ENCODE data around the gene KCND3.

Gene KCND3

GRCh38 chr1:111977378-111977777 is 12.1 kb downstream of the KCND3 start:
- no peak overlapping the region for H3K27ac ChIP-seq (ENCODE audit: extremely low read depth, low read depth, low read length)
- H3K4me3 ChIP-seq (ENCODE audit: low read depth, low read length), result no peak overlapping the region
- peaks cover 5% of the 10 kb centered on the region for H3K4me1 ChIP-seq (ENCODE audit: control insufficient read depth, insufficient read depth, low read length)
- no peaks in the 10 kb centered on the region for H3K9me3 ChIP-seq (ENCODE audit: control insufficient read depth, insufficient read depth, low read depth, low read length)
- ChIA-PET POLR2A (no interaction called here), CTCF (no interaction called here)
- no peaks in the 10 kb centered on the region for H3K36me3 ChIP-seq (ENCODE audit: control insufficient read depth in 2 of 2, insufficient read depth in 1 of 2, low read length in 2 of 2)
- TF ChIP-seq ZNF18 (tag by site-specific recombination; IDR thresholded peaks at IDR 0.05) (no peak), KLF17 (tag by site-specific recombination; IDR thresholded peaks at IDR 0.05) (no peak), ZNF624 (tag by site-specific recombination; IDR thresholded peaks at IDR 0.05) (no peak), ZNF670 (tag by site-specific recombination; IDR thresholded peaks at IDR 0.05; ENCODE audit: low read depth) (no peak), ZNF768 (tag by site-specific recombination; IDR thresholded peaks at IDR 0.05) (no peak), KLF7 (tag by site-specific recombination; IDR thresholded peaks at IDR 0.05; ENCODE audit: borderline replicate concordance) (no peak), ZNF529 (tag by site-specific recombination; IDR thresholded peaks at IDR 0.05; ENCODE audit: insufficient replicate concordance) (no peak), ZNF157 (tag by site-specific recombination; IDR thresholded peaks at IDR 0.05) (no peak)

- CTCF ChIA-PET, result no interaction called here
- POLR2A ChIA-PET, result no interaction called here
- H3K9me3 ChIP-seq (ENCODE audit: control insufficient read depth, insufficient read depth, low read depth, low read length), result no peaks in the 10 kb centered on the region
- H3K27ac ChIP-seq (ENCODE audit: extremely low read depth, low read depth, low read length), result no peak overlapping the region
- H3K36me3 ChIP-seq (ENCODE audit: control insufficient read depth in 2 of 2, insufficient read depth in 1 of 2, low read length in 2 of 2), result no peaks in the 10 kb centered on the region
- peaks cover 5% of the 10 kb centered on the region for H3K4me1 ChIP-seq (ENCODE audit: control insufficient read depth, insufficient read depth, low read length)
- no peak overlapping the region for H3K4me3 ChIP-seq (ENCODE audit: low read depth, low read length)
- TF ChIP-seq BCL11B (tag by site-specific recombination; IDR thresholded peaks at IDR 0.05; ENCODE audit: low read depth) (no peak), ZNF707 (tag by site-specific recombination; IDR thresholded peaks at IDR 0.05) (no peak), SALL2 (tag by site-specific recombination; IDR thresholded peaks at IDR 0.05; ENCODE audit: borderline replicate concordance) (no peak), ZNF791 (tag by site-specific recombination; IDR thresholded peaks at IDR 0.05) (no peak), PATZ1 (tag by site-specific recombination; IDR thresholded peaks at IDR 0.05) (no peak), KLF8 (tag by site-specific recombination; IDR thresholded peaks at IDR 0.05) (no peak), PRDM10 (tag by site-specific recombination; IDR thresholded peaks at IDR 0.05) (no peak), IKZF3 (tag by site-specific recombination; IDR thresholded peaks at IDR 0.05) (no peak), ZNF266 (tag by site-specific recombination; IDR thresholded peaks at IDR 0.05; ENCODE audit: low read depth) (no peak), ZNF114 (tag by site-specific recombination; IDR thresholded peaks at IDR 0.05) (no peak), ZNF670 (tag by site-specific recombination; IDR thresholded peaks at IDR 0.05; ENCODE audit: low read depth) (no peak), ZNF501 (tag by site-specific recombination; IDR thresholded peaks at IDR 0.05) (no peak), ZNF19 (tag by site-specific recombination; IDR thresholded peaks at IDR 0.05; ENCODE audit: low read depth) (no peak), OSR2 (tag by site-specific recombination; IDR thresholded peaks at IDR 0.05) (no peak), ZIC2 (tag by site-specific recombination; IDR thresholded peaks at IDR 0.05) (no peak), ZNF843 (tag by site-specific recombination; IDR thresholded peaks at IDR 0.05) (no peak)
Observed at GRCh38 chr1:111976842-111977241, 12.6 kb downstream of the KCND3 start.
